Stomach (tissue), 9 donors: ENCODE results near the gene GNA14. TPM values are rescaled to one million over a fixed set of nuclear protein-coding genes. Genes with fewer than 3 reads are reported as not detected.

ENCODE experiments used
- DNase-seq, 2 donors: peaks; one replicate each; pipeline versions ENCODE4 v3.0.0 to v3.0.0-alpha.2; 2013 to 2019
- H3K27ac ChIP-seq, 5 donors: fragments of 200-600 bp in 4 of 5; sonication (generic) in 4 of 5; one replicate each; pipeline ENCODE4 v1.5.1; 2013 to 2019; ENCODE audit warnings: mild to moderate bottlenecking in 1 of 5, moderate library complexity in 1 of 5
- H3K27me3 ChIP-seq, 3 donors: fragments of 200-600 bp; sonication (generic); one replicate each; pipeline ENCODE4 v1.5.1; 2017 to 2019; ENCODE audit warnings: mixed run types in 1 of 3
- H3K36me3 ChIP-seq, 4 donors: fragments of 200-600 bp; sonication (generic); 1 replicate in 3 of 4; 2 replicates in 1 of 4; pipeline ENCODE4 v1.5.1; 2016 to 2019
- H3K4me1 ChIP-seq, 4 donors: fragments of 200-600 bp; sonication (generic); one replicate each; pipeline ENCODE4 v1.5.1; 2016 to 2019
- H3K4me3 ChIP-seq, 4 donors: fragments of 200-600 bp; sonication (generic) in 3 of 4; one replicate each; pipeline ENCODE4 v1.5.1; 2016 to 2019; ENCODE audit warnings: mild to moderate bottlenecking in 1 of 4
- H3K9me3 ChIP-seq, 4 donors: fragments of 200-600 bp; sonication (generic); one replicate each; pipeline ENCODE4 v1.5.1; 2016 to 2019
- EP300 ChIP-seq: sonication (generic); formaldehyde crosslinking; IDR thresholded peaks from one replicate; pipeline ENCODE4 v1.6.1; 2017; ENCODE audit warnings: antibody characterized with exemption
- POLR2A ChIP-seq, 4 donors: fragments of 450-650 bp; IDR thresholded peaks; one replicate each; pipeline ENCODE4 v1.6.1; 2016; ENCODE audit warnings: antibody characterized with exemption in 4 of 4, control low read depth in 2 of 4, mild to moderate bottlenecking in 1 of 4, moderate library complexity in 1 of 4
- POLR2AphosphoS5 ChIP-seq, 3 donors: sonication (generic); formaldehyde crosslinking; IDR thresholded peaks; one replicate each; pipeline ENCODE4 v1.6.1; 2016; ENCODE audit warnings: antibody characterized with exemption in 3 of 3
- WGBS, 5 donors: extraction: QIAGEN DNeasy Blood & Tissue Kit in 3 of 5; methylation state at CpG; one replicate each; pipeline versions ENCODE4 v1.1.5 to v1.1.7; 2013 to 2018; 5-methylcytosine and 5-hydroxymethylcytosine counted together
- intact Hi-C: fragments of 100-400 bp; cut with DNase I; formaldehyde crosslinking; loops from one replicate; pipeline ENCODE4 v1.15.1; 2023; ENCODE audit warnings: low total_unique reads
- polyA plus RNA-seq, 3 donors: library from polyadenylated mRNA; stranded (reverse); fragments of 200-250 nt; gene quantifications; one replicate each; pipeline ENCODE4 v1.2.3, GENCODE V29; 2013
- total RNA-seq, 5 donors: library from RNA; depleted of rRNA; stranded (reverse); fragments of >200 nt; gene quantifications; one replicate each; pipeline versions ENCODE4 v1.1.0 to v1.2.3, GENCODE V29; 2014 to 2016
- TF ChIP-seq, protein P1 (sequence below), 7 experiments: fragments of 450-650 bp in 4 of 7; fragments of 200-600 bp in 3 of 7; sonication (generic) in 3 of 7; IDR thresholded peaks; one replicate each; pipeline ENCODE4 v1.5.1; 2016 to 2019; ENCODE audit warnings: antibody characterized with exemption in 7 of 7, control low read depth in 2 of 7, mild to moderate bottlenecking in 1 of 7
- donor health status: healthy with polysubstance abuse.
- donor health status: Bipolar disorder and iron deficiency.
- donor health status: healthy.

The GNA14 gene
- total and polyA plus RNA-seq, 8 donors, result 0.46 to 12.5 (median 1.3) TPM; not detected in 1

DNA sequence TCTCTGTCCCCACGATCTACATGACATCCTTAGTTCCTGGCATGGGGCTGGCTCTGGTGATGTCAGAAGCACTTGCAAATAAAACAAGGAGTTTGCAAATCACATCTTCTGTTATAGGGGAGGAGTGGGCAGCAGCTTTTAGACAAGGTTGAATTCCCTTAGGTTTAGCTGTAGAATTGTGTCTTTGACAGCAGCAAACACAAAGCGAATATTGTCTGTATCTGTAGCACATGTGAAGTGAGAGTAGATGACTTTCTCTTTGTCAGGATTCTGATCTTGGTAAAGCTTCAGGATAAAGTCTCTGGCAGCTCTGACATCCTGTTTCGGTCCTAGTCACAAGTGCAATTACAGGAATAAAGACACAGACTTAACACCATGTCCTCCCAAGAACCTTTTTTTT lies 224.3 kb downstream of the GNA14 start:
- DNase-seq, result no peak
- Histone ChIP-seq H3K4me1 (no peaks in the 10 kb centered on the region), H3K9me3 (no peaks in the 10 kb centered on the region), H3K36me3 (peaks cover 0 to 19% (median 4%) of the 10 kb centered on the region in 4 donors), H3K27ac (no peak overlapping the region), H3K27me3 (no peaks in the 10 kb centered on the region), H3K4me3 (no peak overlapping the region)
- TF ChIP-seq EP300 (no peak), POLR2AphosphoS5 (IDR thresholded peaks at IDR 0.05) (no peak), POLR2A (IDR thresholded peaks at IDR 0.05) (no peak)
- TF ChIP-seq, protein P1, sequence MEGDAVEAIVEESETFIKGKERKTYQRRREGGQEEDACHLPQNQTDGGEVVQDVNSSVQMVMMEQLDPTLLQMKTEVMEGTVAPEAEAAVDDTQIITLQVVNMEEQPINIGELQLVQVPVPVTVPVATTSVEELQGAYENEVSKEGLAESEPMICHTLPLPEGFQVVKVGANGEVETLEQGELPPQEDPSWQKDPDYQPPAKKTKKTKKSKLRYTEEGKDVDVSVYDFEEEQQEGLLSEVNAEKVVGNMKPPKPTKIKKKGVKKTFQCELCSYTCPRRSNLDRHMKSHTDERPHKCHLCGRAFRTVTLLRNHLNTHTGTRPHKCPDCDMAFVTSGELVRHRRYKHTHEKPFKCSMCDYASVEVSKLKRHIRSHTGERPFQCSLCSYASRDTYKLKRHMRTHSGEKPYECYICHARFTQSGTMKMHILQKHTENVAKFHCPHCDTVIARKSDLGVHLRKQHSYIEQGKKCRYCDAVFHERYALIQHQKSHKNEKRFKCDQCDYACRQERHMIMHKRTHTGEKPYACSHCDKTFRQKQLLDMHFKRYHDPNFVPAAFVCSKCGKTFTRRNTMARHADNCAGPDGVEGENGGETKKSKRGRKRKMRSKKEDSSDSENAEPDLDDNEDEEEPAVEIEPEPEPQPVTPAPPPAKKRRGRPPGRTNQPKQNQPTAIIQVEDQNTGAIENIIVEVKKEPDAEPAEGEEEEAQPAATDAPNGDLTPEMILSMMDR (IDR thresholded peaks at IDR 0.05), result no peak
- intact Hi-C loops, result no loop called here
- 91 to 95% (median 92%) methylated on average over 3 of the region's 3 CpGs for WGBS, 5 donors

GRCh38 chr9:77422969-77423368 lies 225.2 kb downstream of the GNA14 start:
- H3K9me3 ChIP-seq, result no peaks in the 10 kb centered on the region
- H3K4me1 ChIP-seq, result no peaks in the 10 kb centered on the region
- H3K36me3 ChIP-seq, result peaks cover 0 to 19% (median 4%) of the 10 kb centered on the region in 4 donors
- WGBS, 5 donors, result 93 to 98% (median 94%) methylated on average over 3 of the region's 3 CpGs
- no peaks in the 10 kb centered on the region for H3K27me3 ChIP-seq
- TF ChIP-seq EP300 (no peak), POLR2AphosphoS5 (IDR thresholded peaks at IDR 0.05) (no peak), POLR2A (IDR thresholded peaks at IDR 0.05) (no peak)
- TF ChIP-seq, protein P1 (IDR thresholded peaks at IDR 0.05), result no peak
- intact Hi-C loops, result no loop called here
- no peak overlapping the region for H3K4me3 ChIP-seq
- DNase-seq, result no peak
- no peak overlapping the region for H3K27ac ChIP-seq

- intact Hi-C loops, result no loop called here
- H3K4me3 ChIP-seq, result no peak overlapping the region
- 89 to 96% (median 95%) methylated on average over 10 of the region's 10 CpGs for WGBS, 5 donors
- DNase-seq, result no peak
- H3K9me3 ChIP-seq, result no peaks in the 10 kb centered on the region
- TF ChIP-seq POLR2A (IDR thresholded peaks at IDR 0.05), result no peak
- H3K27me3 ChIP-seq, result no peaks in the 10 kb centered on the region
- H3K4me1 ChIP-seq, result peaks cover 0 to 8% (median 0%) of the 10 kb centered on the region in 4 donors
- H3K27ac ChIP-seq, result no peak overlapping the region
- peaks cover 0 to 19% (median 4%) of the 10 kb centered on the region in 4 donors for H3K36me3 ChIP-seq
Observed at GRCh38 chr9:77421506-77422265, 226.4 kb downstream of the GNA14 start.

DNA sequence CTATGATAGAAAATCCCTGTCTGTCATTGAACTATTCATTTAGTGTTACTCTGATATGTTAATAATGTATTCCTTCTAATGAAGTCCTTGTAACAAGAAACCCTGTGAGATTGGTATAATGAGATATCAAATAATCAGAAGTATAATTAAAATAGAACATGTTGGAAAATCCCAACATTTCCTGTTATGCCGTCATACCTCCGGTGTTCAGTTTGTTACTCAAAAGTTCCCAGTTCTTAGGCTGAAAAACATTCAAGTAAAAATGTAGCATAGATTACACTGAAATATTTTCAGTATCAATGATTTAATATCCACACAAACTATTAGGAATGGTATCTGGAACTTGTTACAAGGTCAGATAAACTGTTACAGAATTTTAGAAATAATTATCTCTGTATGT lies 227.5 kb downstream of the GNA14 start:
- intact Hi-C loops, result no loop called here
- H3K36me3 ChIP-seq, result peaks cover 0 to 19% (median 6%) of the 10 kb centered on the region in 4 donors
- no peaks in the 10 kb centered on the region for H3K9me3 ChIP-seq
- no peak for DNase-seq
- H3K27me3 ChIP-seq, result no peaks in the 10 kb centered on the region
- no peak overlapping the region for H3K27ac ChIP-seq
- H3K4me1 ChIP-seq, result peaks cover 0 to 8% (median 0%) of the 10 kb centered on the region in 4 donors
- WGBS, 5 donors, result 77 to 90% (median 84%) methylated on average over 2 of the region's 2 CpGs
- TF ChIP-seq POLR2A (IDR thresholded peaks at IDR 0.05) (no peak), POLR2AphosphoS5 (IDR thresholded peaks at IDR 0.05) (no peak), EP300 (no peak)
- TF ChIP-seq, protein P1 (IDR thresholded peaks at IDR 0.05), result no peak
- no peak overlapping the region for H3K4me3 ChIP-seq

GRCh38 chr9:77418226-77418625 lies 229.9 kb downstream of the GNA14 start:
- H3K4me1 ChIP-seq, result peaks cover 0 to 8% (median 0%) of the 10 kb centered on the region in 4 donors
- peaks cover 0 to 8% (median 2%) of the 10 kb centered on the region in 4 donors for H3K36me3 ChIP-seq

More at GRCh38 chr9:77418226-77418625, 229.9 kb downstream of the GNA14 start:
- Histone ChIP-seq H3K27ac (peak overlapping the region in 2 of 5 donors; percentile 23 to 36), H3K27me3 (no peaks in the 10 kb centered on the region), H3K9me3 (no peaks in the 10 kb centered on the region), H3K4me3 (no peak overlapping the region)
- intact Hi-C loops, result loop anchor here (10.0 kb wide), 1 partner anchor 63 kb away; no protein-coding TSS in a partner anchor
- no peak for DNase-seq
- no peak for TF ChIP-seq POLR2AphosphoS5 (IDR thresholded peaks at IDR 0.05)
- TF ChIP-seq POLR2A (IDR thresholded peaks at IDR 0.05), result no peak
- TF ChIP-seq EP300, result no peak
- TF ChIP-seq, protein P1 (IDR thresholded peaks at IDR 0.05), result no peak
